Fibroblast of the aortic adventitia (primary cell): ENCODE data around the gene UQCR10. TPM values are rescaled to one million over a fixed set of nuclear protein-coding genes. Genes with fewer than 3 reads are reported as not detected.

Experiments used
- DNase-seq: peaks from one replicate; pipeline ENCODE4 v3.0.0-alpha.2; 2010; ENCODE audit warnings: low read depth
- H3K4me3 ChIP-seq: 2 replicates; pipeline ENCODE4 v1.5.1; 2011; ENCODE audit warnings: low read depth, mild to moderate bottlenecking, control low read depth, low read length, moderate library complexity
- CTCF ChIP-seq: IDR thresholded peaks from 2 replicates; pipeline ENCODE4 v1.5.1; 2011; ENCODE audit warnings: mild to moderate bottlenecking, low read length, control low read depth, inconsistent platforms; ENCODE audit not compliant: insufficient read depth
- total RNA-seq: library from RNA; depleted of rRNA; stranded (reverse); fragments of >200 nt; gene quantifications from 2 replicates; pipeline ENCODE4 v1.2.3, GENCODE V29; 2012; ENCODE audit warnings: low replicate concordance

Gene UQCR10
- total RNA-seq, 1 donor, result 53.2 TPM

GRCh38 chr22:29806196-29806595 lies 39.0 kb downstream of the UQCR10 start:
- DNase-seq, result no peak
- no peak overlapping the region for H3K4me3 ChIP-seq
- no peak for TF ChIP-seq CTCF

GRCh38 chr22:29810216-29810615 lies 43.0 kb downstream of the UQCR10 start:
- DNase-seq, result no peak
- TF ChIP-seq CTCF, result no peak
- H3K4me3 ChIP-seq, result no peak overlapping the region

GRCh38 chr22:29811377-29811776 lies 44.2 kb downstream of the UQCR10 start:
- no peak overlapping the region for H3K4me3 ChIP-seq
- no peak for TF ChIP-seq CTCF
- no peak for DNase-seq

GRCh38 chr22:29813126-29813525 lies 46.0 kb downstream of the UQCR10 start:
- no peak overlapping the region for H3K4me3 ChIP-seq
- no peak for TF ChIP-seq CTCF
- DNase-seq, result no peak

- no peak for DNase-seq
- TF ChIP-seq CTCF, result peak; percentile 4
- H3K4me3 ChIP-seq, result no peak overlapping the region
These were observed 46.4 kb downstream of the UQCR10 start for GRCh38 chr22:29813563-29813962.

- TF ChIP-seq CTCF, result no peak
- no peak for DNase-seq
- no peak overlapping the region for H3K4me3 ChIP-seq
These were observed 46.8 kb downstream of the UQCR10 start for GRCh38 chr22:29814003-29814402.

GRCh38 chr22:29815580-29815979 lies 48.4 kb downstream of the UQCR10 start:
- H3K4me3 ChIP-seq, result no peak overlapping the region
- no peak for TF ChIP-seq CTCF
- DNase-seq, result peak; percentile 54
